ENCODE data around the gene FLNB. TPM values are rescaled to one million over a fixed set of nuclear protein-coding genes. Genes with fewer than 3 reads are reported as not detected.

Gene FLNB
- total and polyA plus RNA-seq, 2 experiments from 2014 or later = 60.6 to 186 TPM

- no peaks in the 10 kb centered on the region for H3K9me3 ChIP-seq (ENCODE audit: low read depth)
- H3K27me3 ChIP-seq (replicated peaks; ENCODE audit: insufficient read depth) = no peaks in the 10 kb centered on the region
- H3K9me2 ChIP-seq (ENCODE audit: insufficient read depth) = no peaks in the 10 kb centered on the region
- H3K4me3 ChIP-seq = no peak overlapping the region
- H4K20me1 ChIP-seq (ENCODE audit: insufficient read depth) = peaks cover 4% of the 10 kb centered on the region; the same call in 1 of the 2 replicates
- 0 out of 2 replicates have a peak overlapping the region, but pooled peaks have one; percentile 17 for H3K27ac ChIP-seq
- H3F3A ChIP-seq (ENCODE audit: insufficient read depth) = peaks cover 17% of the 10 kb centered on the region; the same call in 1 of the 2 replicates
- no peaks in the 10 kb centered on the region for H3K36me3 ChIP-seq (ENCODE audit: low read depth)
- 75 to 78% methylated on average over 7 of the region's 7 CpGs for WGBS, 2 experiments (ENCODE audit: low coverage in 1 of 2, low lambda C conversion rate in 2 of 2, missing lambda C conversion rate in 2 of 2)
- DNase-seq = peak; percentile 35
- H3K9ac ChIP-seq = peak overlapping the region; percentile 8; the same call in 1 of the 2 replicates
- peaks cover 100% of the 10 kb centered on the region for H3K79me2 ChIP-seq (ENCODE audit: insufficient read depth)
- H3K4me1 ChIP-seq (ENCODE audit: insufficient read depth) = peaks cover 26% of the 10 kb centered on the region
- no peak overlapping the region for H2AFZ ChIP-seq
- in situ Hi-C loops (cut with MboI) = no loop called here
- TF ChIP-seq EZH2 (IDR thresholded peaks at IDR 0.05; ENCODE audit: insufficient read depth, poor library complexity, severe bottlenecking) (no peak), EZH2phosphoT487 (IDR thresholded peaks at IDR 0.05; ENCODE audit: insufficient read depth, low read depth) (no peak)
- H3K4me2 ChIP-seq (ENCODE audit: unreplicated experiment) = no peak overlapping the region
Observed at GRCh38 chr3:58026598-58026997, 18.4 kb downstream of the FLNB start.

- Histone ChIP-seq H3K4me1 (ENCODE audit: insufficient read depth) (peaks cover 37% of the 10 kb centered on the region), H3K9me2 (ENCODE audit: insufficient read depth) (no peaks in the 10 kb centered on the region), H3K27me3 (replicated peaks; ENCODE audit: insufficient read depth) (no peaks in the 10 kb centered on the region), H2AFZ (no peak overlapping the region), H3K36me3 (ENCODE audit: low read depth) (no peaks in the 10 kb centered on the region), H3K79me2 (ENCODE audit: insufficient read depth) (peaks cover 100% of the 10 kb centered on the region), H3K9me3 (ENCODE audit: low read depth) (no peaks in the 10 kb centered on the region), H3K27ac (no peak overlapping the region), H3K4me2 (ENCODE audit: unreplicated experiment) (no peak overlapping the region), H3K4me3 (no peak overlapping the region), H4K20me1 (ENCODE audit: insufficient read depth) (peaks cover 4% of the 10 kb centered on the region; the same call in 1 of the 2 replicates), H3F3A (ENCODE audit: insufficient read depth) (peaks cover 16% of the 10 kb centered on the region; the same call in 1 of the 2 replicates), H3K9ac (no peak overlapping the region)
- 90 to 93% methylated on average over 6 of the region's 6 CpGs for WGBS, 2 experiments (ENCODE audit: low coverage in 1 of 2, low lambda C conversion rate in 2 of 2, missing lambda C conversion rate in 2 of 2)
- in situ Hi-C loops (cut with MboI) = no loop called here
- TF ChIP-seq EZH2 (IDR thresholded peaks at IDR 0.05; ENCODE audit: insufficient read depth, poor library complexity, severe bottlenecking) = no peak
- no peak for TF ChIP-seq EZH2phosphoT487 (IDR thresholded peaks at IDR 0.05; ENCODE audit: insufficient read depth, low read depth)
- peak; percentile 14 for DNase-seq
Observed at GRCh38 chr3:58027704-58028317, 19.6 kb downstream of the FLNB start.

- DNase-seq = no peak
- WGBS, 2 experiments (ENCODE audit: low coverage in 1 of 2, low lambda C conversion rate in 2 of 2, missing lambda C conversion rate in 2 of 2) = 83 to 86% methylated on average over 1 of the region's 1 CpG
Observed at GRCh38 chr3:58028902-58029301, 20.7 kb downstream of the FLNB start.

GRCh38 chr3:58029842-58030584 lies 21.8 kb downstream of the FLNB start:
- WGBS, 2 experiments (ENCODE audit: low coverage in 1 of 2, low lambda C conversion rate in 2 of 2, missing lambda C conversion rate in 2 of 2) = 92 to 95% methylated on average over 5 of the region's 5 CpGs
- Histone ChIP-seq H3K9me3 (ENCODE audit: low read depth) (no peaks in the 10 kb centered on the region), H3K9ac (no peak overlapping the region), H3K27ac (no peak overlapping the region), H3K79me2 (ENCODE audit: insufficient read depth) (peaks cover 100% of the 10 kb centered on the region), H3K9me2 (ENCODE audit: insufficient read depth) (no peaks in the 10 kb centered on the region), H3K27me3 (replicated peaks; ENCODE audit: insufficient read depth) (no peaks in the 10 kb centered on the region), H3F3A (ENCODE audit: insufficient read depth) (peaks cover 25% of the 10 kb centered on the region; the same call in 1 of the 2 replicates), H3K4me1 (ENCODE audit: insufficient read depth) (peaks cover 30% of the 10 kb centered on the region), H2AFZ (no peak overlapping the region), H3K4me2 (ENCODE audit: unreplicated experiment) (no peak overlapping the region), H4K20me1 (ENCODE audit: insufficient read depth) (no peaks in the 10 kb centered on the region; the same call in 1 of the 2 replicates), H3K36me3 (ENCODE audit: low read depth) (no peaks in the 10 kb centered on the region), H3K4me3 (no peak overlapping the region)
- in situ Hi-C loops (cut with MboI) = no loop called here
- TF ChIP-seq EZH2 (IDR thresholded peaks at IDR 0.05; ENCODE audit: insufficient read depth, poor library complexity, severe bottlenecking) (no peak), EZH2phosphoT487 (IDR thresholded peaks at IDR 0.05; ENCODE audit: insufficient read depth, low read depth) (no peak)
- DNase-seq = no peak

More at GRCh38 chr3:58028902-58029301, 20.7 kb downstream of the FLNB start:
- H3K79me2 ChIP-seq (ENCODE audit: insufficient read depth) = peaks cover 100% of the 10 kb centered on the region
- H3K9me3 ChIP-seq (ENCODE audit: low read depth) = no peaks in the 10 kb centered on the region
- no peaks in the 10 kb centered on the region for H3K27me3 ChIP-seq (replicated peaks; ENCODE audit: insufficient read depth)
- peaks cover 30% of the 10 kb centered on the region for H3K4me1 ChIP-seq (ENCODE audit: insufficient read depth)
- H3F3A ChIP-seq (ENCODE audit: insufficient read depth) = peaks cover 19% of the 10 kb centered on the region; the same call in 1 of the 2 replicates
- H2AFZ ChIP-seq = no peak overlapping the region
- no peaks in the 10 kb centered on the region for H3K9me2 ChIP-seq (ENCODE audit: insufficient read depth)
- H3K27ac ChIP-seq = no peak overlapping the region
- no peak overlapping the region for H3K4me2 ChIP-seq (ENCODE audit: unreplicated experiment)
- in situ Hi-C loops (cut with MboI) = no loop called here
- H3K4me3 ChIP-seq = no peak overlapping the region
- H3K9ac ChIP-seq = no peak overlapping the region
- H3K36me3 ChIP-seq (ENCODE audit: low read depth) = no peaks in the 10 kb centered on the region
- H4K20me1 ChIP-seq (ENCODE audit: insufficient read depth) = peaks cover 4% of the 10 kb centered on the region; the same call in 1 of the 2 replicates
- no peak for TF ChIP-seq EZH2phosphoT487 (IDR thresholded peaks at IDR 0.05; ENCODE audit: insufficient read depth, low read depth)
- no peak for TF ChIP-seq EZH2 (IDR thresholded peaks at IDR 0.05; ENCODE audit: insufficient read depth, poor library complexity, severe bottlenecking)

Data from GM23248 (cell line).